SK-N-SH (cell line): ENCODE results near the gene PPP1R12A. TPM values are rescaled to one million over a fixed set of nuclear protein-coding genes. Genes with fewer than 3 reads are reported as not detected.

Experiments
- CTCF ChIA-PET: fragments of 300-600, 350-600 bp; formaldehyde crosslinking; extraction: SDS; loops from one replicate; lab custom pipeline; 2021; lab: Yijun Ruan, JAX
- POLR2A ChIA-PET: fragments of 350-600 bp; sonication (Branson Sonifier 250); formaldehyde crosslinking; extraction: SDS; loops from one replicate; lab custom pipeline; 2020; ENCODE audit warnings: antibody characterized with exemption, inconsistent platforms; lab: Yijun Ruan, JAX
- DNase-seq: peaks from one replicate; pipeline ENCODE4 v3.0.0; 2012
- H2AFZ ChIP-seq: fragments of 200-600 bp; sonication (generic); 2 replicates; pipeline ENCODE4 v1.8.1; 2016; ENCODE audit warnings: antibody characterized with exemption, mild to moderate bottlenecking, low read depth
- H3F3A ChIP-seq: fragments of 200-600 bp; sonication (generic); replicated peaks from 2 replicates; pipeline ENCODE3; 2016; ENCODE audit warnings: antibody characterized with exemption, mild to moderate bottlenecking; ENCODE audit not compliant: insufficient read depth
- H3K27ac ChIP-seq, 2 experiments: fragments of 200-500 bp in 1 of 2; fragments of 200-600 bp in 1 of 2; sonication (Bioruptor generic) in 1 of 2; sonication (generic), shearing (Covaris generic) in 1 of 2; 2 replicates each; pipeline versions ENCODE4 v1.5.1 to v1.6.1; 2014 to 2016; ENCODE audit warnings: low read depth in 2 of 2, inconsistent platforms in 1 of 2, low read length in 1 of 2, mild to moderate bottlenecking in 1 of 2, mixed read lengths in 1 of 2
- H3K27me3 ChIP-seq: fragments of 200-600 bp; sonication (generic), shearing (Covaris generic); 2 replicates; pipeline ENCODE4 v1.6.1; 2016; ENCODE audit warnings: mixed run types; ENCODE audit not compliant: insufficient read depth
- H3K36me3 ChIP-seq, 2 experiments: fragments of 200-500 bp in 1 of 2; fragments of 200-600 bp in 1 of 2; sonication (Bioruptor generic) in 1 of 2; sonication (generic) in 1 of 2; replicated peaks in 1 of 2; 2 replicates each; pipeline versions ENCODE3 to v1.5.1; 2014 to 2016; ENCODE audit warnings: low read length in 1 of 2, mild to moderate bottlenecking in 1 of 2; ENCODE audit not compliant: insufficient read depth in 2 of 2, control insufficient read depth in 1 of 2
- H3K4me1 ChIP-seq, 2 experiments: fragments of 200-500 bp in 1 of 2; fragments of 200-600 bp in 1 of 2; sonication (Bioruptor generic) in 1 of 2; sonication (generic), shearing (Covaris generic) in 1 of 2; 2 replicates each; pipeline versions ENCODE4 v1.5.1 to v1.6.1; 2014 to 2016; ENCODE audit warnings: low read depth in 1 of 2, low read length in 1 of 2, mixed run types in 1 of 2; ENCODE audit not compliant: insufficient read depth in 2 of 2, control insufficient read depth in 1 of 2
- H3K4me2 ChIP-seq: fragments of 200-600 bp; sonication (generic), shearing (Covaris generic); 2 replicates; pipeline ENCODE4 v1.6.1; 2017; ENCODE audit warnings: mixed run types
- H3K4me3 ChIP-seq, 2 experiments: fragments of 200-500 bp in 1 of 2; fragments of 200-600 bp in 1 of 2; sonication (Bioruptor generic) in 1 of 2; sonication (generic), shearing (Covaris generic) in 1 of 2; 2 replicates each; pipeline versions ENCODE4 v1.5.1 to v1.8.1; 2014 to 2016; ENCODE audit warnings: low read depth in 2 of 2, inconsistent platforms in 1 of 2, low read length in 1 of 2, mild to moderate bottlenecking in 1 of 2, mixed read lengths in 1 of 2, moderate library complexity in 1 of 2
- H3K79me2 ChIP-seq: fragments of 200-600 bp; sonication (generic); 2 replicates; pipeline ENCODE4 v1.8.1; 2017; ENCODE audit warnings: mild to moderate bottlenecking; ENCODE audit not compliant: insufficient read depth
- H3K9ac ChIP-seq: fragments of 200-600 bp; sonication (generic); 2 replicates; pipeline ENCODE4 v1.6.1; 2017; ENCODE audit warnings: mixed run types
- H3K9me2 ChIP-seq: fragments of 200-600 bp; sonication (generic); 2 replicates; pipeline ENCODE4 v1.6.1; 2017; ENCODE audit warnings: mixed run types
- H3K9me3 ChIP-seq: fragments of 200-600 bp; sonication (generic); 2 replicates; pipeline ENCODE4 v1.6.1; 2017; ENCODE audit warnings: mixed run types, mild to moderate bottlenecking, moderate library complexity
- H4K20me1 ChIP-seq: fragments of 200-600 bp; sonication (generic); 2 replicates; pipeline ENCODE4 v1.6.1; 2017; ENCODE audit warnings: mild to moderate bottlenecking, mixed run types; ENCODE audit not compliant: insufficient read depth
- ELF1 ChIP-seq: IDR thresholded peaks from 2 replicates; pipeline ENCODE4 v1.4.0; 2012
- EP300 ChIP-seq, 2 experiments: IDR thresholded peaks; 2 replicates each; pipeline versions ENCODE4 v1.4.0 to v1.6.1; 2012; ENCODE audit warnings: borderline replicate concordance in 1 of 2, low read depth in 1 of 2, low read length in 1 of 2
- EZH2phosphoT487 ChIP-seq: fragments of 200-600 bp; sonication (generic); IDR thresholded peaks from 2 replicates; pipeline ENCODE4 v1.6.1; 2017; ENCODE audit warnings: low read depth, mixed run types, mild to moderate bottlenecking, antibody characterized with exemption, moderate library complexity, borderline replicate concordance
- FOSL2 ChIP-seq: IDR thresholded peaks from 2 replicates; pipeline ENCODE4 v1.4.0; 2012; ENCODE audit warnings: low read depth, mild to moderate bottlenecking, moderate library complexity, borderline replicate concordance
- FOXJ3 ChIP-seq: sonication (generic); formaldehyde crosslinking; IDR thresholded peaks from 2 replicates; pipeline ENCODE4 v1.5.1; 2020; ENCODE audit warnings: mild to moderate bottlenecking, missing genetic modification reagents
- GABPA ChIP-seq: IDR thresholded peaks from 2 replicates; pipeline ENCODE4 v1.4.0; 2012; ENCODE audit warnings: low read depth, mild to moderate bottlenecking
- GATA2 ChIP-seq: sonication (generic); formaldehyde crosslinking; IDR thresholded peaks from 2 replicates; pipeline ENCODE4 v1.5.0; 2020; ENCODE audit warnings: mild to moderate bottlenecking, missing genetic modification reagents
- TCF12 ChIP-seq: IDR thresholded peaks from 2 replicates; pipeline ENCODE4 v1.4.0; 2012
- YY1 ChIP-seq: IDR thresholded peaks from 2 replicates; pipeline ENCODE4 v1.4.0; 2012; ENCODE audit warnings: low read depth, mild to moderate bottlenecking
- WGBS: methylation state at CpG from one replicate; pipeline ENCODE4 v1.1.6; 2017; ENCODE audit warnings: low lambda C conversion rate; 5-methylcytosine and 5-hydroxymethylcytosine counted together
- polyA plus RNA-seq, 3 experiments: library from polyadenylated mRNA; depleted of rRNA; stranded (reverse); fragments of >200 nt; gene quantifications; 2 replicates each; pipeline ENCODE4 v1.2.3, GENCODE V29; 2012
- TF ChIP-seq, protein P1 (sequence below): fragments of 150-350 bp; IDR thresholded peaks from 2 replicates; pipeline ENCODE4 v1.6.1; 2017; ENCODE audit warnings: antibody characterized with exemption, low read length, low read depth, borderline replicate concordance
- TF ChIP-seq, protein P2 (sequence below): IDR thresholded peaks from 2 replicates; pipeline ENCODE4 v1.4.0; 2012; ENCODE audit warnings: low read depth, borderline replicate concordance
- TF ChIP-seq, protein P3 (sequence below): fragments of 150-350 bp; IDR thresholded peaks from 2 replicates; pipeline ENCODE4 v1.6.1; 2016; ENCODE audit warnings: mild to moderate bottlenecking, low read depth, low read length
- TF ChIP-seq, protein P4 (sequence below): fragments of 200-600 bp; sonication (generic); IDR thresholded peaks from 2 replicates; pipeline ENCODE4 v1.6.1; 2017; ENCODE audit warnings: antibody characterized with exemption, mild to moderate bottlenecking, moderate library complexity
- TF ChIP-seq, protein P5 (sequence below): IDR thresholded peaks from 2 replicates; pipeline ENCODE4 v1.6.1; 2012; ENCODE audit warnings: mild to moderate bottlenecking, low read depth, low read length, moderate library complexity

PPP1R12A gene
- polyA plus RNA-seq, 1 of the 3 experiments (the other 2 are of a cell fraction): 26.0 TPM

DNA sequence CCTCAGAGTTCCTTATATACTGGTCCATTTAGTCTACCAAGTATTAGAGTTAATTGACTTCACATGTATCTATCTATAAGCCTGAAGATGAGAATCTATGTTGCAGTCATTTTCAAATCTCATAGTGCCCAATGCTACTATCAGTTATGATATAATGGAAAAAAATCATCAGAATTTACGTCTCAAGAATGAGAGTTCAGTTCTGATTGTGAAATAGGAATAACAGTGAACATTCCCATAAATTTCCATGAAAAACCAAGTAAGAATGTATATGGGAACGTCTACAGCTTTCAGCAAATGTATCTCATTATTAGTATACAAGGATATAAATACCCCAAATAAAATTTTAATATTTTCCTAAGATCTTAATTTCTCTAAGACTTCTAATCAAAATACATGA is 77.2 kb downstream of the PPP1R12A start:
- DNase-seq: no peak
- Histone ChIP-seq H3K36me3 (peaks cover 0 to 39% of the 10 kb centered on the region in 2 experiments), H3K9me2 (no peaks in the 10 kb centered on the region), H3K4me3 (no peak overlapping the region), H3K9me3 (no peaks in the 10 kb centered on the region), H3K4me1 (no peaks in the 10 kb centered on the region), H3K9ac (no peak overlapping the region), H2AFZ (no peak overlapping the region), H3K27me3 (no peaks in the 10 kb centered on the region), H3F3A (peaks cover 7% of the 10 kb centered on the region), H3K79me2 (peaks cover 100% of the 10 kb centered on the region), H3K27ac (no peak overlapping the region), H4K20me1 (peaks cover 58% of the 10 kb centered on the region), H3K4me2 (no peak overlapping the region)
- ChIA-PET POLR2A (no interaction called here), CTCF (interaction anchor here (0.6 to 0.8 kb wide), 2 partner anchors 9 to 12 kb away, joined by 3 read pairs; no protein-coding TSS in a partner anchor)
- WGBS: 50% methylated on average over 2 of the region's 2 CpGs
- TF ChIP-seq, protein P1, sequence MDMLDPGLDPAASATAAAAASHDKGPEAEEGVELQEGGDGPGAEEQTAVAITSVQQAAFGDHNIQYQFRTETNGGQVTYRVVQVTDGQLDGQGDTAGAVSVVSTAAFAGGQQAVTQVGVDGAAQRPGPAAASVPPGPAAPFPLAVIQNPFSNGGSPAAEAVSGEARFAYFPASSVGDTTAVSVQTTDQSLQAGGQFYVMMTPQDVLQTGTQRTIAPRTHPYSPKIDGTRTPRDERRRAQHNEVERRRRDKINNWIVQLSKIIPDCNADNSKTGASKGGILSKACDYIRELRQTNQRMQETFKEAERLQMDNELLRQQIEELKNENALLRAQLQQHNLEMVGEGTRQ: no peak
- no peak for TF ChIP-seq ELF1
- TF ChIP-seq YY1: no peak
- TF ChIP-seq, protein P2, sequence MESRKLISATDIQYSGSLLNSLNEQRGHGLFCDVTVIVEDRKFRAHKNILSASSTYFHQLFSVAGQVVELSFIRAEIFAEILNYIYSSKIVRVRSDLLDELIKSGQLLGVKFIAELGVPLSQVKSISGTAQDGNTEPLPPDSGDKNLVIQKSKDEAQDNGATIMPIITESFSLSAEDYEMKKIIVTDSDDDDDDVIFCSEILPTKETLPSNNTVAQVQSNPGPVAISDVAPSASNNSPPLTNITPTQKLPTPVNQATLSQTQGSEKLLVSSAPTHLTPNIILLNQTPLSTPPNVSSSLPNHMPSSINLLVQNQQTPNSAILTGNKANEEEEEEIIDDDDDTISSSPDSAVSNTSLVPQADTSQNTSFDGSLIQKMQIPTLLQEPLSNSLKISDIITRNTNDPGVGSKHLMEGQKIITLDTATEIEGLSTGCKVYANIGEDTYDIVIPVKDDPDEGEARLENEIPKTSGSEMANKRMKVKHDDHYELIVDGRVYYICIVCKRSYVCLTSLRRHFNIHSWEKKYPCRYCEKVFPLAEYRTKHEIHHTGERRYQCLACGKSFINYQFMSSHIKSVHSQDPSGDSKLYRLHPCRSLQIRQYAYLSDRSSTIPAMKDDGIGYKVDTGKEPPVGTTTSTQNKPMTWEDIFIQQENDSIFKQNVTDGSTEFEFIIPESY: no peak

DNA sequence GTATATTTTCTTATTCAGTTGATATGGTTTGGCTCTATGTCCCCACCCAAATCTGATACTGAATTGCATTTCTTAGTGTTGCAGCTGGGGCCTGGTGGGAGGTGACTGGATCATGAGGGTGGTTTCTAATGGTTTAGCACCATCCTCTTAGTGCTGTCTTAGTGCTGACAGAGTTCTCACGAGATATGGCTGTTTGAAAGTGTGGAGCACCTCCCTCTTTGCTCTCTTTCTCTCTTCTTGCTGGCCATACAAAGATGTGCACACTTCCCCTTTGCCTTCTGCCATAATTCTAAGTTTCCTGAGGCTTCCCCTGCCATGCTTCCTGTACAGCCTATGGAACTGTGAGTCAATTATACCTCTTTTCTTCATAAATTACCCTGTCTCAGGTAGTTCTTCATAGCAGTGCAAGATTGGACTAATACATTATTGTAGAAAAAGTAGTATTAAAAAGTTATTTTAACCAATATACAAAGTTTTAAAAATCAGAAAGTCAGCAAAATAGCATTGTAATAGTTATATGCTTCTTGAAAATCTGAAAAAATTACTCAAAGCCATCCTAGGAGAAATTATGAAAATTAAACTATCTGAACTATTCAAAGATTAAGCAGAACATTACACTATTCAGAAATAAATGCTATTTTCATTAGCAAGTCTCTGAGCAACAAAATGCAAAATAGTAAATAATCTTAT is 84.1 kb downstream of the PPP1R12A start:
- no peak for DNase-seq
- Histone ChIP-seq H3K27ac (no peak overlapping the region), H3K4me3 (no peak overlapping the region), H3K4me1 (peaks cover 0 to 13% of the 10 kb centered on the region in 2 experiments; a peak in 1 of 4 replicates), H3K4me2 (no peak overlapping the region), H3F3A (peaks cover 14% of the 10 kb centered on the region), H3K79me2 (peaks cover 99% of the 10 kb centered on the region), H3K36me3 (peaks cover 0 to 35% of the 10 kb centered on the region in 2 experiments), H3K9ac (no peak overlapping the region), H3K27me3 (no peaks in the 10 kb centered on the region), H3K9me2 (no peaks in the 10 kb centered on the region), H2AFZ (no peak overlapping the region), H4K20me1 (peaks cover 32% of the 10 kb centered on the region), H3K9me3 (0 out of 2 replicates have a peak, but pooled peaks cover 4% of the 10 kb centered on the region)
- 100% methylated on average over 1 of the region's 1 CpG for WGBS
- POLR2A ChIA-PET: no interaction called here
- CTCF ChIA-PET: interaction anchor here (0.8 kb wide), 1 partner anchor 16 kb away, joined by 3 read pairs; no protein-coding TSS in a partner anchor
- TF ChIP-seq, protein P3, sequence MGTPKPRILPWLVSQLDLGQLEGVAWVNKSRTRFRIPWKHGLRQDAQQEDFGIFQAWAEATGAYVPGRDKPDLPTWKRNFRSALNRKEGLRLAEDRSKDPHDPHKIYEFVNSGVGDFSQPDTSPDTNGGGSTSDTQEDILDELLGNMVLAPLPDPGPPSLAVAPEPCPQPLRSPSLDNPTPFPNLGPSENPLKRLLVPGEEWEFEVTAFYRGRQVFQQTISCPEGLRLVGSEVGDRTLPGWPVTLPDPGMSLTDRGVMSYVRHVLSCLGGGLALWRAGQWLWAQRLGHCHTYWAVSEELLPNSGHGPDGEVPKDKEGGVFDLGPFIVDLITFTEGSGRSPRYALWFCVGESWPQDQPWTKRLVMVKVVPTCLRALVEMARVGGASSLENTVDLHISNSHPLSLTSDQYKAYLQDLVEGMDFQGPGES: no peak
- TF ChIP-seq GATA2 (CRISPR knock-in tag): no peak
- no peak for TF ChIP-seq TCF12
- TF ChIP-seq GABPA: no peak
- TF ChIP-seq, protein P4, sequence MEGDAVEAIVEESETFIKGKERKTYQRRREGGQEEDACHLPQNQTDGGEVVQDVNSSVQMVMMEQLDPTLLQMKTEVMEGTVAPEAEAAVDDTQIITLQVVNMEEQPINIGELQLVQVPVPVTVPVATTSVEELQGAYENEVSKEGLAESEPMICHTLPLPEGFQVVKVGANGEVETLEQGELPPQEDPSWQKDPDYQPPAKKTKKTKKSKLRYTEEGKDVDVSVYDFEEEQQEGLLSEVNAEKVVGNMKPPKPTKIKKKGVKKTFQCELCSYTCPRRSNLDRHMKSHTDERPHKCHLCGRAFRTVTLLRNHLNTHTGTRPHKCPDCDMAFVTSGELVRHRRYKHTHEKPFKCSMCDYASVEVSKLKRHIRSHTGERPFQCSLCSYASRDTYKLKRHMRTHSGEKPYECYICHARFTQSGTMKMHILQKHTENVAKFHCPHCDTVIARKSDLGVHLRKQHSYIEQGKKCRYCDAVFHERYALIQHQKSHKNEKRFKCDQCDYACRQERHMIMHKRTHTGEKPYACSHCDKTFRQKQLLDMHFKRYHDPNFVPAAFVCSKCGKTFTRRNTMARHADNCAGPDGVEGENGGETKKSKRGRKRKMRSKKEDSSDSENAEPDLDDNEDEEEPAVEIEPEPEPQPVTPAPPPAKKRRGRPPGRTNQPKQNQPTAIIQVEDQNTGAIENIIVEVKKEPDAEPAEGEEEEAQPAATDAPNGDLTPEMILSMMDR: no peak
- TF ChIP-seq FOSL2: no peak
- no peak for TF ChIP-seq FOXJ3 (CRISPR knock-in tag)
- TF ChIP-seq YY1: no peak
- TF ChIP-seq EZH2phosphoT487: no peak
- TF ChIP-seq, protein P1: no peak
- TF ChIP-seq, protein P5, sequence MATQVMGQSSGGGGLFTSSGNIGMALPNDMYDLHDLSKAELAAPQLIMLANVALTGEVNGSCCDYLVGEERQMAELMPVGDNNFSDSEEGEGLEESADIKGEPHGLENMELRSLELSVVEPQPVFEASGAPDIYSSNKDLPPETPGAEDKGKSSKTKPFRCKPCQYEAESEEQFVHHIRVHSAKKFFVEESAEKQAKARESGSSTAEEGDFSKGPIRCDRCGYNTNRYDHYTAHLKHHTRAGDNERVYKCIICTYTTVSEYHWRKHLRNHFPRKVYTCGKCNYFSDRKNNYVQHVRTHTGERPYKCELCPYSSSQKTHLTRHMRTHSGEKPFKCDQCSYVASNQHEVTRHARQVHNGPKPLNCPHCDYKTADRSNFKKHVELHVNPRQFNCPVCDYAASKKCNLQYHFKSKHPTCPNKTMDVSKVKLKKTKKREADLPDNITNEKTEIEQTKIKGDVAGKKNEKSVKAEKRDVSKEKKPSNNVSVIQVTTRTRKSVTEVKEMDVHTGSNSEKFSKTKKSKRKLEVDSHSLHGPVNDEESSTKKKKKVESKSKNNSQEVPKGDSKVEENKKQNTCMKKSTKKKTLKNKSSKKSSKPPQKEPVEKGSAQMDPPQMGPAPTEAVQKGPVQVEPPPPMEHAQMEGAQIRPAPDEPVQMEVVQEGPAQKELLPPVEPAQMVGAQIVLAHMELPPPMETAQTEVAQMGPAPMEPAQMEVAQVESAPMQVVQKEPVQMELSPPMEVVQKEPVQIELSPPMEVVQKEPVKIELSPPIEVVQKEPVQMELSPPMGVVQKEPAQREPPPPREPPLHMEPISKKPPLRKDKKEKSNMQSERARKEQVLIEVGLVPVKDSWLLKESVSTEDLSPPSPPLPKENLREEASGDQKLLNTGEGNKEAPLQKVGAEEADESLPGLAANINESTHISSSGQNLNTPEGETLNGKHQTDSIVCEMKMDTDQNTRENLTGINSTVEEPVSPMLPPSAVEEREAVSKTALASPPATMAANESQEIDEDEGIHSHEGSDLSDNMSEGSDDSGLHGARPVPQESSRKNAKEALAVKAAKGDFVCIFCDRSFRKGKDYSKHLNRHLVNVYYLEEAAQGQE: no peak
- TF ChIP-seq EP300 (IDR thresholded peaks at IDR 0.05; ENCODE audit: borderline replicate concordance in 1 of 2, low read depth in 1 of 2, low read length in 1 of 2): no peak
